NCI-H187 (cell line): ENCODE data around the gene TCF15.
"Not testable (repeated sequence)": the region's sequence is repeated elsewhere in the genome, so short reads cannot be mapped to it uniquely, and the experiment has no call there.

Experiments
- DNase-seq, 2 experiments: peaks; one replicate each; lab custom pipeline; 2025; lab: John Stamatoyannopoulos, UW

TCF15 gene

DNA sequence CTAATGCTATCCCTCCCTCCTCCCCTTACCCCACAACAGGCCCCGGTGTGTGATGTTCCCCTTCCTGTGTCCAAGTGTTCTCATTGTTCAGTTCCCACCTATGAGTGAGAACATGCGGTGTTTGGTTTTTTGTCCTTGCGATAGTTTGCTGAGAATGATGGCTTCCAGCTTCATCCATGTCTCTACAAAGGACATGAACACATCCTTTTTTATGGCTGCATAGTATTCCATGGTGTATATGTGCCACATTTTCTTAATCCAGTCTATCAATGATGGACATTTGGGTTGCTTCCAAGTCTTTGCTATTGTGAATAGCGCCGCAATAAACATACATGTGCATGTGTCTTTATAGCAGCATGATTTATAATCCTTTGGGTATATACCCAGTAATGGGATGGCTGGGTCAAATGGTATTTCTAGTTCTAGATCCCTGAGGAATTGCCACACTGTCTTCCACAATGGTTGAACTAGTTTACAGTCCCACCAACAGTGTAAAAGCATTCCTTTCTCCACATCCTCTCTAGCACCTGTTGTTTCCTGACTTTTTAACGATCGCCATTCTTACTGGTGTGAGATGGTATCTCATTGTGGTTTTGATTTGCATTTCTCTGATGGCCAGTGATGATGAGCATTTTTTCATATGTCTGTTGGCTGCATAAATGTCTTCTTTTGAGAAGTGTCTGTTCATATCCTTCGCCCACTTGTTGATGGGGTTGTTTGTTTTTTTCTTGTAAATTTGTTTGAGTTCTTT is 31.0 kb downstream of the TCF15 start:
- DNase-seq: not testable (repeated sequence)

DNA sequence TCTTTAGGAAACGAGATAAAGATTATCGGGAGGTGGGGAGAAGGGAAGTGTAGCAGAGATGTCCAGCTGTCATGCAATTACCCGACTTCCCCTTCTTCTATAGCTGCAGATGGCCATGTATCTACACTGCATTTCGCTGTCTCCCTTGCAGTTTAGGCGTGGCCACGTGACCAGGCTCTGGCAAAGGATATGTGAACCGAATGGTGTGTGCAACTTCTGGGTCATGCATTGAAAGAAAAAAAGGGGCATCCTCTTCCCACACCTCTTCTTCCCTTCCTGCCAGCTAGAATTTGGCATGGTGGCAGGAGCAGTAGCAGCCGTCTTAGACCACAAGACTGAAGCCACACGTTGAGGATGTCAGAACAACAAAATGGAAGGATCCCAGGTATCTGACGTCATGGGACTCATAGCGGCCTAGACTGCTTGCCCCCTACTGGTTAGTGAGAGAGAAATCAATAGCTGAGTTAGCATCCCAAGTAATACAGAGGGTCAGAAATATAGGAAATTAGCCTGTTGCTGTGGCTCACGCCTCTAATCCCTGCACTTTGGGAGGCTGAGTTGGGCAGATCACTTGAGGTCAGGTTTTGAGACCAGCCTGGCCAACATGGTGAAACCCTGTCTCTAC is 32.8 kb downstream of the TCF15 start:
- no peak for DNase-seq

DNA sequence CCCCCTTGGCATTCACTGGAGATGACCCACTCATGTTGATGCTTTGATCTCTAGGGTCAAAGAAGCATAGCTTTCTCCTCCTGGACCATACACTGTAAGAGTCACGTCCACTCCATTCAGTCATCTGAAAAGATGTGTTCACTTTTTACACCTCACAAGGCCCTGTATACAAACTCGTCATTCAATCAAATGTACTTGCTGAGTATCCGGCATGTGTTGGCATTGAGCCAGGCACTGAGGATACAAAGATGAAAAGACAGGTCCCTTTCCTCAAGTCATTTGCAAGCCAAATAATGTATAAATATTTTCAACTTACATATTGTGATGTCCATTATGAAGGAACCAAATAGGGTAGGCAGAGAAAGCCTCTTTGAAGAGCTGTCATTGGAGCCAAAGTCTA is 34.0 kb downstream of the TCF15 start:
- DNase-seq: no peak

- DNase-seq: no peak
These were observed 34.9 kb downstream of the TCF15 start for GRCh38 chr20:575230-575629.

DNA sequence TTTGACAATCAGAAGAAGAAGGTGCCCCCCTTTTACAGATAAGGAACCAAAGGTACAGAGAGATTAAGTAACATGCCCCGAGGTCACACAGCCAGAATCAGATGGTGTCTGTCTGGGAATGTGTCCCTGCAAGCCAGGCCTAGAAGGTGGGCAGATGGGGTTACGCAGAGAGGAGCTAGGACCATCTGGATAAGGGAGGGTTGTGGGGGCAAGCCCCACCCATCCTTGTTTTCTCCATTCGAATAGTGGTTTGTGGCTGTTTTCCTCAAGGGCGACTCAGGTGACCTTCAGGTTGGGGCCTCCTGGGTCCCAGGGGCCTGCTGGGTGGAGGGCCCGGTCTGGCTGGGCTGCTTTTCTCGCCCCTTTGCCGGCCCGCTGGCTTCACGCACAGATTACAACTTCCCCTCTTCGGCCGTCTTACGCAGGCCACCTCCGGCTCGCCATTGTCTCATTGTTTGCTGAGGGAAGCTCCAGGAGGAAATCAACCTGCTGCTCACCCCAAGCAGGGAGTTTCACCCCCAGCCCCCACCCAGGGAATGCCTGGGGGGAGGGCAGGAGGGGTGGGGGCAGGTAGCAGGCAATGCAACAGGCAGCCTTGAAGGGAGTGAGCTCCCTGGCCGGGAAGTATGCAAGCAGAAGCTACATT is 35.7 kb downstream of the TCF15 start:
- DNase-seq: no peak

DNA sequence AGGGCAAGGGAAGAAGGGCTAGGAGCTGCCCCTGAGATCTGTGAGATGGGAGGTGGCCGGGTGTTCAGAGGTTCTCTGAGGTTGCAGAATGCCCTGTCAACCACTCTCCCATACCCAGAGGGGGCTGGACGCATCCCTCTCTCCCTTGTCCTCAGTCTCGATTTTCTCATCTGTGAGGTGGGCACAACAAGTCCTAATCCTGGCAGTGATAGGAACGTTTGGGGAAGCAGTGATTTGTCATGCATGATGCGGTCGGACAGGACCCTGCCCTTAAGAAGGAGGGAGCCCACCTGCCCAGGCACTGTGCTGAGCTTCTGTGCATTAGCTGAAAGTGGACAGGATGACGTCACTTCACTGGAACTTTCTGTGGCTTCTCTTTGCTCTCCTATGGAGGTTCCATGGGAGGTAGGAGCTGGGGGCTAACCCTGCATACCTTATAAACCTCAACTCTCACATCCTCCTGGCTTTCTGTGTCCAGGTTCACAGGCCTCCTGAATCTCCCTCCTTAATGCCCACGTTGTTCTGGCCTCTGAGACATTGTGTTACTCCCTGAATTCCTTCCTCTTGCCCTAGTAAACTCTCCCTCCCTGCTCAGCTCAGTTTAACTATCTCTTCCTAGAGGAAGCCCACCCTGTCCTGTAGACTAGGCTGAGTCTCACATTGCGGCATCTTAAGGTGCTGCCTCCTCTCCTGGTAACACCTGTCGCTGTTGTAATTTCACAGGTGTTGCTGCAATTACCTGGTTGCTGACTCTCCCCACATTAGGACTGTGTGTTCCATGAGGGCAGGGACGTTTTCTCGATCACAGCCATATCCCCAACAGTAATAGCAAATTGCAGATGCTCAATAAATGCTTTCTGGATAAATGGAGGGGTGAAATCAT is 36.5 kb downstream of the TCF15 start:
- no peak for DNase-seq

DNA sequence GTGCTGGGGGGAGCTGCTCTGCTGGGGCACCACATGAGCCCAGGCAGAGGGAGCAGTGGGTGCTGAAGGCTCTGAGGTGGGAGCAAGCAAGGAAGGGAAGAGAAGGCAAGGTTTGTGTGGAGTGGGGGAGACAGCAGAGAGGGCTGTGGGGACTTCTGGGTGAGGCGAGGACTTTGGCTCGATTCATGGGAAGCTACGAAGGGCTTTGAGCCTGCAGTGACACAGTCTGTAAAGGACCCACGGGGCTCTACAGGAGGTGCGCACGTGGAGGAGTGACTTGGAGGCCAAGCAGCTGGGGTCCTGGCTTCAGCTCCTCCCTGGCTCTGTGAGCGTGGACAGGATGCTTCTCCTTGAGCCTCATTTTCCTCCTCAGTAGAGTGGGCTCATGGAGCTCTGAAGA is 37.4 kb downstream of the TCF15 start:
- no peak for DNase-seq

GRCh38 chr20:571754-572441 is 38.2 kb downstream of the TCF15 start:
- no peak for DNase-seq

GRCh38 chr20:568673-569415 is 41.3 kb downstream of the TCF15 start:
- DNase-seq: no peak

GRCh38 chr20:568097-568652 is 41.9 kb downstream of the TCF15 start:
- DNase-seq: no peak

DNA sequence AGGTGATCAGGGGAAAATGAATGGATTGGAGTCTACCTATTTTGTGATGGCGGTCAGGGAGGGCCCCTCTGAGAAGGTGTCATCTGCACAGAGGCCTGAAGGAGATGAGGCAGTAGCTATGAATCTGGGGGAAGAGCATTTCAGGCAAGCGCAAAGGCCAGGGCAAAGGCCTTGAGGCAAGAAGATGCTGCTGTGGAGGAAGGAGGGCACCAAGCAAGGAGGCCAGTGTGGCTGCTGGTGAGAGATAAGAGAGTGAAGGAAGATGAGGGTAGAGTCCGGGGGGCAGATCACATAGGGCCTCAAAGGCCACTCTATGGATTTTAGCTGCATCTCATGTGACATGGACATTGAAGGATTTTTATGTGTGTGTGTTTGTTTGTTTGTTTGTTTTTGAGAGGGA is 45.9 kb downstream of the TCF15 start:
- DNase-seq: no peak

DNA sequence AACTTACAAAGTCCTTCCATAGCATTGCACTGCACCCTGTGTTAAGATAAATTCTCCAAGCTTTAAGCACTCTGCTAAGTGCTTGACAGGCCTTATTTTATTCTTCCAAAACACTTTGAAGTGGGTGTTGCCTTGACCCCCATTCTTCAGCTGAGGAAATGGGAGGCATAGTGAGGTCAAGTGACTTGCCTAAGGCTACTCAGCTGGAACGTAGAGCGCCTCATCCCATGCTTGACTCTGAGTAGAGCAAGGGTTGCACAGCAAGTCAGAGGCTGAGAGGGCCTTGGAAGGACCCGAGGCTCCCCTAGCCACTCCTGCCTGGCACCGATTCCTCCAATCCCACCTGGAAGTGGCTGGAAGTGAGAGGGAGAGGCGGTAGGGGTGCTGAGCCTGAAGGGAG is 46.9 kb downstream of the TCF15 start:
- no peak for DNase-seq

- DNase-seq: no peak
These were observed 47.7 kb downstream of the TCF15 start for GRCh38 chr20:562232-562897.

DNA sequence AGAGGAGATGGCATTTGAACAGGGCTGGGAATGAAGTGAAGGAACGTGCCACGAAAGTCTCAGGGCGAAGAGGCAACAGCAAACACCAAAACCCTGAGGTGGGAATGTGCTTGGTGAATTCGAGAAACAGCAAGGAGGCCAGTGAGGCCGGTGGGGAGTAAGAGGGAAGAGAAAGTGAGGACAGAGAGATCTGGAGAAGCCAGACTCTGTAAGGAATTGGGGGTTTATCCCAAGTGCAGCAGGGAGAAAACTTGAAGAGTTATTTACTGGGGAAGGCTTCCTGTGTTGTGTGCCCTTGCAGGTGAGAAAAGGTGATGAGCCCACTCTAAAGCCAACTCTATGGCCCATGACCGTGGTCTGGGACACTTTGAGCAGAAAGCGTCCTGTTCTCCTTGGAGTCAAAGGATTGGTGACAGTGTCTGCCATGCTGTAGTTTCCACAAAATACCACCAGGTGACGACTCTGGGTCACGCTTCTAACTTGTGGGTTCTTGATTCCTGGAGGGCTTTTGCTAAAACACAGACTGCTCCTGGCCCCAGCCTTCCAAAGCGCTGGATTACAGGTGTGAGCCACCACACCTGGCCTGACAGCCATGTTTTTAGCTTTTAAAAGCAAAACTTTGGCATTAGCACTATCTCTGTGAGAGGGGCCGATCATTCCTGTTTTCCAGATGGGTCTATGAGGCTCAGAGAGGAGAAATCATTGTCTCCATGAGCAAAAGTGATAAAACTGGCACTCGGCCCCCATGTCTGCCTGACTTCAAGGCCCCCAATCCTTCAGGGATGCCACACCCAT is 48.5 kb downstream of the TCF15 start:
- peak; percentile 6 to 17 for DNase-seq

DNA sequence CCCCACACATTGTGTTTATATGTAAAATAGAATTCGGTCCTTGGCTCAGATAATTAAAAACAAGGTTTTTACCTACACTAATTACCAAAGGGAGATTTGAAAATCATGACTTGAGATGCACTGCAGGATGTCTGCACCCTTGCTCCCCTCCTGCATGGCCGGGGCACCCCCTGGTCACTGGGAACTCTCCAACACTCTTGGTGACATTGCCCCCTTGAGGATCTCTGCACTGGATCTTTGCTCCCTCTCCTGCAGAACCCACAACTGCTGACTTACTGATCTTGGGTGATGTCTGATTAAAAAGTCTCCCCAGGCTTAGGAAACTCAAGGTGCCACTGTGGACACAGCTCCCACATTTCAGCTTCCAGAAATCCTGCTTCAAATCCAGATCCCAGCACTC is 49.4 kb downstream of the TCF15 start:
- no peak for DNase-seq

GRCh38 chr20:558117-558516 is 52.0 kb downstream of the TCF15 start:
- no peak for DNase-seq

DNA sequence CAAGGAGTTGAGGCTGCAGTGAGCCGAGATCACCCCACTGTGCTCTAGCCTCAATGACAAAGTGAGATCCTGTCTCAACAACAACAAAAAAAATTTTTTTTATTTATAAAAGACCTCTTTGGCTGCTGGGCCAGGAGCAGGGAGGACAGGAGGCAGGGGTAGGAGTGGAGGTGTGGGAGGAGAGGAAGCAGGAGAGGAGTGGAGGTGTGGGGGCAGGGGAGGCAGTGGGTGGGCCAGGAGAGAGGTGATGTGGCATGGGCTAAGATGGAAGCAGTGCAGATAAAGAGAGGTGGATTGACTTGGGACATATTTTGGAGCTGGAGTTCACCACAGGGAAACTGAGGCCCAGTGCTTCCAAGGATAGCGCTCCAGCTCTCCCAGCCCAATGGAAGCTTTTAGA is 53.1 kb downstream of the TCF15 start:
- no peak for DNase-seq

GRCh38 chr20:555976-556385 is 54.1 kb downstream of the TCF15 start:
- DNase-seq: peak in 1 of 2 experiments; percentile 11
